ENCODE results near the gene AFG3L2.

- TF ChIP-seq MAFF (IDR thresholded peaks at IDR 0.05; ENCODE audit: low read depth, low read length) (no peak), HIVEP1 (CRISPR knock-in tag; IDR thresholded peaks at IDR 0.05) (no peak), KDM2A (CRISPR knock-in tag; IDR thresholded peaks at IDR 0.05; ENCODE audit: borderline replicate concordance, low read depth) (no peak), ATF4 (CRISPR knock-in tag; IDR thresholded peaks at IDR 0.05) (no peak), ZNF292 (CRISPR knock-in tag; IDR thresholded peaks at IDR 0.05; ENCODE audit: borderline replicate concordance, low read depth) (no peak), ZBTB7A (CRISPR knock-in tag; IDR thresholded peaks at IDR 0.05) (no peak), PHF21A (CRISPR knock-in tag; IDR thresholded peaks at IDR 0.05) (no peak), ZNF282 (IDR thresholded peaks at IDR 0.05; ENCODE audit: partially characterized antibody) (no peak)
Observed at GRCh38 chr18:12417687-12418086, 40.7 kb upstream of the AFG3L2 start.

Data from HepG2 (cell line).